T1000 (cell line): ENCODE data around the gene AP1S1.
"Not testable (repeated sequence)": the region's sequence is repeated elsewhere in the genome, so short reads cannot be mapped to it uniquely, and the experiment has no call there.

Source experiments
- DNase-seq: peaks from one replicate; lab custom pipeline; 2025; ENCODE audit warnings: mixed read lengths; lab: John Stamatoyannopoulos, UW

AP1S1 gene

DNA sequence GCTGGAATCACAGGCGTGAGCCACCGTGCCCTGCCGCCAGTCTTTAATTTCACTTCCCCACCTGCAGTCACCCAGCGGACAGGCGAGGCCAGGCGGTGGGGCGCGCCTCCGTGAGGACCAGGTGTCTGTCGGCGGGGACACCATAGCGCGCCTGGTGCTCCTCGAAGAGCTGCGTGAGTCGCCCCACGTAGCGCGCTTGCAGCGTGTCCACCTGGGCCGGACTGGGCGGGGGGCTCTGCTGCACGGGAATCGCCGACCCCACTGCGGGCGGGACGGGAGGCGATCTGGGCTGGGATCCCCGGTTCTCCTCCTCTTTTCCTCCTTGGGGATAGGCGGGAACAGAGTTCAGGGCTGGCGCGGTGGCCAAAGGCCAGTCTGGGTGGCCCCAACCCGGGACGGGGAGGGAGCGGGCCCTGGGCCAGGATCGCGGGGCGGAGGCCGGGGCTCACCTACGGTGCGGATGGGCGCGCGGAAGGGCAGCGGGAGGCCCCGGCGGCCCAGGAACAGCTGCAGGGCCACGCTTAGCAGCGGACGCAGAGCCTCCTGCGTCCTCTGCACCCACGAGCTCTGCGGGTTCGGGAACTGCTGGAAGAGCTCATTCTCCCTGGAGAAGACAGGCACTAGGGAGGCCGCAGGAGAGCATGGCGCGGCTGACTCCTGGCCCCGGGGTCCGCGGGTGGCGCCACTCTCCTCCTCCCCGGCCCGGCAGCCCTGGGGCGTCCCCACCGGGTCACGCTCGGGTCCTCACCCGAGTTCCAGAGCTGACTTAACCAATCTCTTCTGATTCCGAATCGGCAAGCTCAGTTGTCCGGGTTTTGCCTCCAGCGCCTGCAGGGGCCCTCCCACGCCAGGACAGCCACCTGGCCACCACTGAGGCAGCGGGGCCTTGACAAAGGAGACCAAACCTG is 47.7 kb downstream of the AP1S1 start:
- no peak for DNase-seq

DNA sequence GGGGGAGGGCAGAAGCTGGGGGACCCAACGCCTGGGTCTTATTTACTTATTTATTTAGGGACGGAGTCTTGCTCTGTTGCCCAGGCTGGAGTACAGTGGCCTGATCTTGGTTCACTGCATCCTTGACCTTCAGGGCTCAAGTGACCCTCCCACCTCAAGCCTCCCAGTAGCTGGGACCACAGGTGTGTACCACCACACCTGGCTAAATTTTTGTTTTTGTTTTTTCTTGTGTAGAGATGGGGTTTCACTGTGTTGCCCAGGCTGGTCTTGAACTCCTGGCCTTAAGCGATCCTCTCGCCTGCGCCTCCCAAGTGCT is 48.3 kb downstream of the AP1S1 start:
- no peak for DNase-seq

DNA sequence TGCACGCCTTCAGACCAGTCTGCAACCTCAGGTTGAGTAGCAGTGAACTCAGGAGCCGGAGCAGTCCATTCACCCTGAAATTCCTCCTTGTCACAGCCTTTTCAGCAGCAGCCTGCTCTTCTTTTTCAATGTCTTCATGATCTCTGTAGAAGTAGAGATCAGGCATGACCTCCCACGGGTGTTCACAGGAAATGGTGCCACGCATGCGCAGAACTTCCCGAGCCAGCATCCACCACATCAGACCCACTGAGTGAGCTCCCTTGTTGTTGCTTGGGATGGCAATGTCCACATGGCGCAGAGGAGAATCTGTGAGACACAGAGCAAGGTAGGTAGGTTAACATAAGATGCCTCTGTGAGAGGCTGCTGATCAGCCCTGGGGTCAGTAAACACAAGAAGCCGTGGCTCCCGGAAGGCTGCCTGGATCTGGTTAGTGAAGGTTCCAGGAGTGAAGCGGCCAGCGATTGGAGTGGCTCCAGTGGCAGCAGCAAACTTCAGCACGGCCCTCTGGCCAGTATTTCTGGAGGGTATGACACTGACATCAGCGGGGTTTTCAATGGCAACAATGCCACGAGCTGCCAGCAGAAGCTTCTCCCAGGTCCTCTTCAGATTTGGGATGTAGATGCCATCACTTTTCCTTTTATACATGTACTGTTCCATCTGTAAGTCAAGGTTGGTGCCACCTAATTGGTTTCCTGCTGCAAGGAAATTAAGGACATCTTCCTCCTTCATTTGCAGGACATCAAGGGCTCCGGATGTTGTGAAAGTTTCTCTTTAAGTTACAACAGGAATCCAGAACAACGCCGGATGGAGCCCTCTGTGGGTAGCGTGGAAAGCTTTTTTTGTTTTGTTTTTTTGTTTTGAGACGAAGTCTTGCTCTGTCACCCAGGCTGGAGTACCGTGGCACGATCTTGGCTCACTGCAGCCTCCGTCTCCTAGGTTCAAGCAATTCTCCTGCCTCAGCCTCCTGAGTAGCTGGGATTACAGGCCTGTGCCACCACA is 49.8 kb downstream of the AP1S1 start:
- not testable (repeated sequence) for DNase-seq

DNA sequence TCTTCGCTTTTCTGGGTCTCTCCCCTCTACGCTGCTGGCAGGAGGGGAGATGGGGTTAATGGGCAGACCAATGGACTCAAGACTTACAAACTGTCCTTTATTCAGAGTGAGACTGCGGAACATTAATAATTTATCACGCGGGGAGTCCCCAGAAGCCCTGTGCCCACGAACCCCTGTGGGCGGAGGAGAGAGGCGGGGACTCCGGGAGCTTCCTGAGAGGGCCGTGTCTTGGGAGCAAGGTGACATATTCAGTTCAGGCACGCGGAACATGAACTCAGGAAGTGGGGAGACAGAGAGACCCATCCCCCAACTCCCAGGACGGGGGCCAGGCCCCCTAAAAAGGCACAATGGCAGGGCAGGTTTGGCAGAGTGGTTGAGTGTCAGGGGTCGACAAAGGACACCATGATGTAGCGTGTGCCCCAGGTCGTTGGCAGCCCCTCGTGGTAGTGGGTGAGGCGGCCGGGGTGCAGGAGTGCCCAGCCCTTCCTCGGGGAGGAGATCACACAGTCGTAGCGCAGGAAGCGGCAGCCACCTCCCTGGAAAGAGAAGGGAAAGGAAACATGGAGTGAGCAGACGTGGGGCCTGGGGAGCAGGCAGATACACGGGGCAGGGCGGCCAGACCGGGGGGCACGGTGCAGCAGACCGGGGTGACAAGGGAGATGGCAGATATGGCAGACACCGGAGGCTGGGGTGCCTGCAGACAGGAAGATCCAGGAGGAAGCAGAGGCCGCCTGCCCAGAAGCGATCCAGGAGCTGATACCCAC is 51.8 kb downstream of the AP1S1 start:
- DNase-seq: no peak

DNA sequence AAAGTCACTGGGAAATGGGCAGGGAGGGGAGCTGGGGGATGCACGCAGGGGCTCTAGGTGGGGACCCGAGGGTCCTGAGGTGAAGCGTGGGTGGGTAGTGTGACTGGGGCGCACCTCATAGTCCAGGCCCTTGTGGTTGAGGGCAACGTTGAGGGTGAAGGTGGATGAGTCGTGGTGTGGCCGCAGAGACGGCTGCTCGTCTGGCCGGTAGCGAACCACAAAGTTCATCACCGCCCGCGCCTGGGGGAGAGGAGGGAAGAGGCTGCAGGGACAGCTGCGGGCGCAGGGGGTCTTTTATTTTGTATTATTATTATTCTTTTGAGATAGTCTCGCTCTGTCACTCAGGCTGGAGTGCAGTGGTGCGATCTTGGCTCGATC is 52.4 kb downstream of the AP1S1 start:
- DNase-seq: no peak

DNA sequence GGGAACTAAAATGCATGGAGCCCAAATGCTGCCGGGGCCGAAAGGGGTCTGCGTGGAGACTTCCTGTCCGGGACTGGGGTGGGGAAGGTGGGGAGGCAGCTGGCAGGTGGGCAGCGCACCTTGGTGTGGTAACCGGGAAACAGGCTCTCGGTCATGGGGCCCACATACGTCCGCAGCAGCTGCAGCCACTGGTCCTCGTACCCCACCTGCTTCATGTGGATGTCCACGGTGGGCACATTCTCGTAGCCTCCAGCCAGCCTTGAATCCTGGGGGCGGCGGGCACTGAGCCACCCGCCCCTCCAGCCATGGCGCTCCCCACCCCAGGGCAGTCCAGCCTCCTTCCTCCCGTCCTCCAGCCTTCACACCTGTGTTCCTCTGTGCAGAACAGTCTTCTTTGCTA is 53.2 kb downstream of the AP1S1 start:
- no peak for DNase-seq

DNA sequence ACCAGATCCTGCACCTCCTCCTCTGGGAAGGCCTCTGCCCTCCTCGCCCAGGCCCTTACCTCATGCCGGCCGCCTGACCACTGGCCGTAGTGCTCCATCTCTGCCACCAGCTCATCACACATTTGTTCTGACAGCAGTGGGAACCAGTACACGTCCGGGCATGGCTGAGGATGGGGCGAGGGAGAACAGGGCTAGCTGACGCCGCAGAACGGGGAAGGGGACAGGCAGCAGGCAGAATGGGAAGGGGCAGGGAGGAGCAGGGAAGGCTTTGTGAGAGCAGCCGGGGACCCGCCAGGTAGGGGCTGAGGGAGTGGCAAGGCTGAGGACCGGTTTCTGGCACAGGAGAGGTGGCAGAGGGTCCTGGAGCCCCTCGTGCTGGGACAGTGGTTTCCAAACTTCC is 54.5 kb downstream of the AP1S1 start:
- no peak for DNase-seq

DNA sequence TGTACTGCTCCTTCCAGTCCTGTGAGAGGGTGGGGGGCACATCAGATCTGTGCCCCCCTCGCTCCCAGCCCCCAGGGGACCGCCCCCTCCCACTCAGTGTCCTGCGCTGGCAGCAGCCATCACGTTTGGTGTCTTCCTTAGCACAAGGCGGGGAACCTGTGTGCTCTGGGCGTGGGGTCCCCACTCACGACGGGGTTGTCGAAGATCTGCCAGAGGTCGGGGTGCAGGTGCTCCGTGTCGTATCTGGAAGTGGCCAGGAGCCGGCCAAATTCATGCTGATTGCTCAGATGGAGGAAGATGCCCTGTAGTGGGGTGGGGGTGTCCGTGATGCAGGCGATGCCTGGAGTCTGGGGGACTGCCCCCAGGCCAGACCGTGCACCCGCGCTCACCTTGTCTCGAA is 55.9 kb downstream of the AP1S1 start:
- no peak for DNase-seq
